NCI-H146 treated with DMSO at 0.1 percent for 48 hours (cell line): ENCODE measurements around the gene DDX49.
"Not testable (repeated sequence)": the region's sequence is repeated elsewhere in the genome, so short reads cannot be mapped to it uniquely, and the experiment has no call there.

Experiments
- DNase-seq: peaks from one replicate; lab custom pipeline; 2025; ENCODE audit not compliant: unreplicated experiment; lab: John Stamatoyannopoulos, UW

DDX49 gene

DNA sequence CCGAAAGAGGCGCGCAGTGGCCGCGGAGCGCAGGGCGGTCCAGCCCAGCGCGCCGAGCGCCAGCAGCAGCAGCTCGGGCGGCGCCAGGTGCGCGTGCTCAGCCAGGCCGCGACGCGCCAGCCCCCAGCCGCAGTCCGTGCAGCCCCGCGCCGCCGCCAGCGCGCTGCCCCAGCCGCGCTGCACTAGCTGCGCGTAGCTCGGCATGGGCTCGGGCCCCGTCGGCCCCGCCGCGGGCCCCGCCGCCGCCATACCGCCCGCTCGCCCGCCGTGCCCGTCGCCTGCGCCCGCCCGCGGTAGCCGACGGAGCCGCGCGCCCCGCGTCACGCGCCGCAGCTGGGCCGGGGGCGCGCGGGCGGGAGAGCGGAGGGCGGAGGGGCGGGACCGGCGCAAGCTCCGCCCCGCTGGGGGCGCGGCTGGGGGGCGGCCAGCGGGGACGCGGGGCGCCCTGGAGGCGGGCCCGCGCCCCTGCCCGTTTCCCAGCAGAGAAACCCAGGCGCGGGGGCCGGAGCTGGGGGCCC, 23.6 kb upstream of the DDX49 start, which contains the start of gene CERS1:
TSS of gene CERS1 (minus strand) at position 335 of the 518 bp plus-strand sequence. CDS start at position 249, 86 bp downstream.
- DNase-seq = peak; percentile 25

DNA sequence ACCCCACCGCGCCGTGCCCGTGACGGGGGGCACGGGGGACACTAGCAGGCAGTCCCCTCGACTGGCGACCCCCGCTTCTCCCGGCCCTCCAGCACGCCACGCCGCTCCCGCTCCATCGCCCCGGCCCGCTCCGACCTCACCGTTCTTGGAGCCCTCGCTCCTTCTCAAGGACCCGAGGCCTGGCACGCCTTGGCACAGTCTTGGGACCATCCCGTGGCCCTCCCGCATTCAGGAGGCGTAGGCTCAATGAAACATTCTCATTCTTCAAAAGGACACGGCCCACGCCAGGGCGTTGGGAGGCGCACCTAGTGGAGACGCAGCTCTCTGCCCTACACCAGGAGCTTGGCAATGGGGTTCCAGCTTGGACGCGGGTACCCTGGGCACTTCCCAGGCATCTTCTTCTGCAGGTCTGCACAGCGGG, 23.1 kb upstream of the DDX49 start:
- no peak for DNase-seq

DNA sequence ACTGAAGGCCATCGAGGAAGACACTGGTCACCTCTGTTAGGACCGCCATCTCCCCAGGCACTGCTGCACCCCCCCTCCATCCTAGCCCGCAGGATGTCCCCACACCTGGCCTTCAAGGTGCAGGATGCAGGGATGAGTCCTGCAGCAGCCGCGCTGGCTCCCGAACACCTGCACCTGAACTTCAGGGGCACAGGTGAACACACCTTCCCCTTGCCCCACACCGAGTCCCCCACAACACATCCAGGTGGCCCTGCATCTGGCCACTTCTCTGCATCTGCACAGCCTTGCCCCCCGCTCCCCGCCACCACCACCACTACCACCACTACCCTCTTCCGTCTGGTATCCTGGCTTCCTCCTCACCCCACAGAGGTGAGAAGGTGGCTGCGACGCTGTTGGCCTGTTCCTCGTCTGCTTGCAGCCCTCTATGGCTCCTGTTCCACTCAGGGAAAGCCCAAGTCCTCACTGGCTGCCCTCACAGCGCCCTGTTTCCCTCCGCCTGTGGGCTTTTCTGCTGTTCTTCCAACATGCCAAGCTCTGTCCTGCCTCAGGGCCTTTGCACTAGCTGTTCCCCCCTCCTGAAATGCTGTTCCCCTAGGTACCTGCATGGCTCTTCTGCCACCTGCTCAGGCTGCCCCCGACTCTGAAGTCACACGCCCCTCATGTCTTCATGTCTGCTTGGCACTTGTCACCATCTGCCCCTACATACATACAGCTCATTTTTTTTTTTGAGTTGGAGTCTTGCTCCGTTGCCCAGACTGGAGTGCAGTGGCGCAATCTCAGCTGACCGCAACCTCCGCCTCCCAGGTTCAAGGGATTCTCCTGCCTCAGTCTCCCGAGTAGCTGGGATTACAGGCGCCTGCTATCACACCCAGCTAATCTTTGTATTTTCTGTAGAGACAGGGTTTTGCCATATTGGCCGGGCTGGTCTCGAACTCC, 22.2 kb upstream of the DDX49 start:
- no peak for DNase-seq

DNA sequence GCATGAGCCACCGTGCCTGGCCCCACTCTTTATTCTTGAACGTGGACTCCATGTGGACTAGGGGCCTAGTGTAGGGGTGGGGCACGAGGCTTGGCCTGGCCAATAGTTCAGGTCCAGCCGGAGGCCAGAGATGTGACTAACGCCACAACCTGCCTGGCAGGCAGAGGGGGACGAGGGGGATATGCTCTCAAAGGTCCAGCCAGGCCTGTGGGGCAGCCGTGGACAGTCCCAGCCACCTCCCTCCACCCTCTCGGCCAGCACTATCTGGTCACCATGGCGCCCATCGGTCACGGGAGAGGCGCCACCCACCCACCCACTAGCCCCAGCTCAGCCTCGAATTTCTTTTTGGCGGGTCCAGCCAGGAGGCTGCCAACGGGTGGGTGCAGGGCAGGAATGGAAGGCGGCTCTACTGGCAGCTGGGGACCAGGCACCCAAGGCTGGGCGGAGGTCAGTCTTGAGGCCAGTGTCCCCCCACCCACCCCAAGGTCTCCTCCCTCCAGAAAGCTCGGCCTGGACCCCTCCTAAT, 21.4 kb upstream of the DDX49 start:
- DNase-seq = no peak

DNA sequence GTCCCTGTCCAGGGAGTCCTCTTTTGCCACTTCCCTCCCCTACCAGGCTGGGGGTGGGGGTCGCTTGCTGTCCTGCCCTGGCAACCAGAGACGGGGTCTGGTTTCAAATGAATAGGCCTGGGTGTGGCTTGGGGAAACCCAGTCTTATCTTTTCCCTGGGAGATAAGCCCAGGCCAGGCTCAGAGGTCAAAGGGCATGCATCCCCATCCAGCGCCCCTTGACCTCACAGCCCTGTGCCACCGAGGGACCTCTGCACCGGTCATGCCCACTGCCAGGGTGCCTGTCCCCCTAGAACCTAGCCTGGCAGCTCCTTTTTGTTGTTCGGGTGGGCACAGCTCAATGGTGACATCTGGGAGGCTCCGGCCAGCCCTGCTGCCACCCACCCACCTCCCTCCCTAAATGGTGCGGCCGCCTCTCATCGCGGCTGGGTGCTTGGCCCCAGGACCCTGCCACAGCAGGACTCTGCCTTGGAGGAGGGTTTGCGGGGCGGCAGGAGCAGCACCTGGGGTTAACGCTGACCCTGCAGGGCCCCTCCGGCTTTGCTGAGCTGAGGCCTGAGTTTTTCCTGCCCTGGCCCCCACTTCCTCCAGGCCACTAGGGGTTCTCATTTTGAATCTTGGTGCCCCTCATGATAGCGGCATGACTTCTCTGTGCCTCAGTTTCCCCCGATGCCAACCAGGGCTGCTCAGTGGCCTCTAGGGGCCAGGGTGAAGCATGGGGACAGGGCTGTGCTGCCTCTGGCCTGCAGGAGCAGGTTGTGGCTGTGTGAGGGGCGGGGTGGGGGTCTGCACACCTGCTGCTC, 20.7 kb upstream of the DDX49 start:
- DNase-seq = no peak

DNA sequence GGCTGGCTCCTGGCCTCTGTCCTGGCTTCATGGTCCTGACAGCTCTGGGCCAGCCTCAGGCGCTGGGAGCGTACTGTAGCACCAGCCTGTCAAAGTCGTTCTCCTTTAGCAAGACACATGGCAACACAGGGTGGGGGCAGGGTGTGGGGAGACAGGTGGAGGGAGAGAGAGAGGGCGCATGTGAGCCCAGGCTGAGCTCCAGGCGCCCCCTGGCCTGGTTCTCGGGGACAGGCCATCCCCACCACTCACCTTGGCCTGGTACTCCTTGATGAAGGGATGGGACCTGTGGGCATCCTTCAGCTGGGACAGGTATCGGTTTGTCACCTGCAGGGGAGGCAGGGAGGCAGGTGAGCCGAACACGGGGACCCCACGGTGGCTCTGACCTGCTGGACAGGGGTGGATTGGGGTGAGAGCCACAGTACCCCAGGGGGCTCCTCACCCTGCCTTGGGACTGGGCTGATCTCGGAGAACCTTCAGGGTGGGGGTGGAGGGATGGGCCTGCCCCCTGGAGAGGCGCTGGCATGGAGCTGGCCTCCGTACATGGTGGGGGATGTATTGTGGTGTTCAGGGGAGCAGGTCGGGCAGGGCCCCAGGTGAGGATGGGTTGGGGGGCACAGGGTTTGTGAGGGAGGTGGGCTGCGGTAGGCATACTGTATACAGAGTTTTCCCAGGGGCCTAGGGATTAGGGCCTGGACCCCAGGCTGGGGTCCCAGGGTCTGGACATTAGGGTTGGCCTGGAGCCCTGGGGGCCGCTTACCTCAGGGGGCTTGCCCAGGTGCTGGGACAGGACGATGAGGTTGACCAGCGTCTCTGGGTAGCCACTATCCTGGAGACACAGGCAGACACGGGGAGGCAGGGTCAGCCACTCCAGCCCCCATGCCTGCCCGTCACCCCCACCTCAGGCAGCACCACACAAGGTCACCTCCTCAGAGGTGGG, 19.6 kb upstream of the DDX49 start:
- no peak for DNase-seq

DNA sequence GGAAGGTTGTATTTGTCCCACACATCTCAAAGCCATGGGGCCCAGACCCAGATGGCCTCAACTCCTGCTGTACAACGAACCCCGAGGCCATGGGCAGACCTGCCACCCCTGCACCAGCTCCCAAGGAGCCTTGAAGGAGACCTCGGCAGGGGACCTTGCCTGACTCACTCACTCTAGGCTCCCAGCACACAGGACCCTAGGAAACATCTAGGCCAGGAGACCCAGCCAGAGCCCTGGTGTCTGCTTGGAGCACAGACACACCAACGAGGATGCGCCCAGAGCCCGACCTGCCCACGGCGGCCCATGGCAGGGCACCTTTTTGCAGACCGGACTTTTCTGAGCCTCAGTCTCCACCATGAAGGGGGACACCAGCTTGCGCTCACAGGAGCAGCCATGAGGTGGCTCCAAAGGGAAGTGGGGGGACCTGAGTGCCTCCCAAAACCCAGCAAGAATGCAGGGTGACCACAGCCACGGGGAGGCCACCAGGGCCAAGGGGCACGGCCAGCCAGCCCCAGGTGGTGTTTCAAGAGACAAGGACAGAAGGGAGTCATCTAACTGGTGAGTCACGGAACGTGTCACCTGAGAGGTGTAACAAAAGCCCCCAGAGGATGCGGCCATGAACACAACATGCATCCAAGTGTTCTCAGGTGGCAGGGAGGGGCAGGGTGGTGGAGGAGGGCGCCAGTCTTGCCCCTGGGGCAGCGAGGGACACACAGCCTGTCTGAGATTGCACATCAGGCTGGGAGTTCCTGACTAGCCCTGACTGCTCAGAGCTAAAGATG, 18.6 kb upstream of the DDX49 start:
- no peak for DNase-seq

DNA sequence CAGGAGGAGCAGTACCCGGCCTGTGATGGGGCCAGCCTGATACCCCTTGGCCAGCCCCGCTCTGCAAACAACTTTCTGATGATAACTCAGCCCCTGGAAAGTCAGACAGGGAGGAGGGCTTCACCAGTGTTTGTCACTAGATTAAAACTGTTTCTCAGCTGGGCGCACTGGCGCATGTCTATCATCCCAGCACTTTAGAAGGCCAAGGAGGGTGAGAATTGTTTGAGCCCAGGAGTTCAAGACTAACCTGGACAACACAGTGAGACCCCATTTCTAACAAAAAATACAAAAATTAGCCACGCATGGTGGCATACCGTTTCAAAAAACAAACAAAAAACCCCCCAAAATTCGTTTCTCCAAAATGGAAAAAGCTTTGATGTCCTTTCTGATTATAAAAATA, 18.0 kb upstream of the DDX49 start:
- DNase-seq = no peak

DNA sequence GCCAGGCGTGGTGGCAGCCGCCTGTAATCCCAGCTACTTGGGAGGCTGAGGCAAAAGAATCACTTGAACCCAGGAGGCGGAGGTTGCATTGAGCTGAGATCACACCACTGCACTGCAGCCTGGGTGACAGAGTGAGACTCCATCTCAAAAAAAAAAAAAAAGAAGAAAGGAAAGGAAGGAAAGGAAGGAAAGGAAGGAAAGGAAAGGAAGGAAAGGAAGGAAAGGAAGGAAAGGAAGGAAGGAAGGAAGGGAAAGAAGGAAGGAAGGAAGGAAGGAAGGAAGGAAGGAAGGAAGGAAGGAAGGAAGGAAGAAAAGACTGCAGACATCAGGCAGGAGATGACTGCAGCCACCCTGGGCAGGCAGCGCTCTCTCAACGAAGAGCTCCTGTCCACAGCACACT, 17.0 kb upstream of the DDX49 start:
- not testable (repeated sequence) for DNase-seq

DNA sequence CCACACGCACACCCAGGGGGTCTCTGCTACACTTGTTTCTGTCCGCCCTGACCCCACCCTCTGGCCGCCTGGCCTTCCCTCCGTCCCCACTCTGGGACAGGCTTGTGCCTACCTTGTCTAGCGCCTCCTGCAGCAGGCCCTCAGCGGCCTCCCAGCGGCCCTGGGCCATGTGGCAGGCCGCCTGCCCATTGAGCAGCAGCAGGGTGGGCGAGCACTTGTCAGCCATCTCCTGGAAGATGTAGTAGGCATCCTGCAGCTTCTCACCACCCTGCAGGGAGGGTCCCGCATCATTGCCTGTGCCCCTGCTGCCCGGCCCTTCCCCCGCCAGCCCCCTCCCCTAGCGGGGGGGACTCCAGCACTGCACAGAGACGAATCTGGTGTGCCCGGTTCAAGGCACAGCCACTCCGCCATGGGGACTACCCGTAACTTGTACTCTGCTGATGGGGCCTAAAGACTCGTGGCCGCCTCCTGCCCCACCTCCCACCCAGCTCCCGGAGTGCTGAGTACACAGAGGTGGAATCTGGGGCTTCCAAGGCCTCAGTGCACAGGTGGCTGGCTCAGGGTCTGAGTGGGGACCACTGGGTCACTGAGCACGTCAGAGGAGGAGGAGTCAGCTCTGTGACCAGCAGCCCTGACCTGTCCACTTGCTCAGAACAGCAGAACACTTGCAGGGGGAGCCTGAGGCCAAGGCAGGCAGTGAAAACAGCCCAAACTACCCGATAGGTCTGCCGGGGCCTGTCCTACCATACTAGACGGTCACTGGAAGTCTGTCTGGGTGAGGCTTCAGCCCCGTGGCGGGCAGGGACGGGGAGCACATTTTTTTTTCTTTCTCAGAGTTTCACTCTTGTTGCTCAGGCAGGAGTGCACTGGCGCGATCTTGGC, 16.1 kb upstream of the DDX49 start:
- no peak for DNase-seq

DNA sequence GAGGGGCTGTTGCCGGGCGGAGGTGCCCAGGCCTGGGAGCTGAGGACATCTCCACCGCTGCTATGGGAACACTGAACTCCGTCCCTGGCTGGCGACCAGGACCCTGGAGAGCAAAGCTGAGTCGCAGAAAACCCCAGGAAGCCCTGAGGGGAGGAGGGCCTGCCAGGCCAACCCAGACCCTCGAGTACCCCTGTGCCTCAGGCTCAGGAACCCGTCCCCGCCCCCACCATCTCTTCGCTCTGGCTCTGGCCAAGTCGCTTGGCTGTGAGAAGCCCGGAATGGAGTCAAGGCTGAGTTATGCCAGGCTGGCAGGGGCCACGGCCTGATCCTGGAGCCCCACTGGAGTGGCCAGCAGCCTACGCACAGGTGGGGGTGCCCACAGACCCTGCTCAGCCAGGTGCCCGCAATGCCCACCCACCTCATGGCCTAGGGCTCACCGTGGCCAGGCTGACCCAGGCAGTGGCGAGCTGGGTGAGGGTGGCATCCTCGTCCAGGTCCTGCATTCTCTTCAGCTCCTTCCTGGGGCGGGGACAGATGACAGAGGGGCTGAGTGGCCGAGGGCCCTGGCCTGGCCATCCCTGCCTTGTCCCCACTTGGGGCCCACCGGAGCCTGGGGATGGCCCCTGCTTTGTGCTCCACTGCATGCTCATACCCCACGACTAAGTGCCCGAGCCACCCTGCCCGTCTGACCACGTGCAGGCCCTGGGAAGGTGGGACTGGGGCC, 15.0 kb upstream of the DDX49 start:
- DNase-seq = no peak

DNA sequence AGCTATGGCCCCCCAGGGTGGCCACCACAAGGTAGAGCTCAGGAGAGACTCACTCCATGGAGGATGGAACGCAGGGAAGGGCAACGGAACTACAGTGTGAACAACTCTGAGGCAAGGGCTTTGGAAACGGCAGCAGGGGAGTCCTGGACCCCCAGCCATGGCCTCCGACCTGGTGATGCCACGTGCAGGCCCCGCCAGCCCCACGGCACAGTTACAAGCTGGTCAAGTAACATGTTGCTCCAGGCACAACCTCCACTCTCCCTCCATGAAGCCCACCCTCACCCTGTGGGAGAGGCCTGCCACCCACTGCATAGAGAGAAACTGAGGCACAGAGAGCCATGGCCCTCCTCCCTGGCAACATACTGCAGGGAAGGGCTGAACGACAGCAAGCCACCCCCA, 14.5 kb upstream of the DDX49 start:
- DNase-seq = no peak

DNA sequence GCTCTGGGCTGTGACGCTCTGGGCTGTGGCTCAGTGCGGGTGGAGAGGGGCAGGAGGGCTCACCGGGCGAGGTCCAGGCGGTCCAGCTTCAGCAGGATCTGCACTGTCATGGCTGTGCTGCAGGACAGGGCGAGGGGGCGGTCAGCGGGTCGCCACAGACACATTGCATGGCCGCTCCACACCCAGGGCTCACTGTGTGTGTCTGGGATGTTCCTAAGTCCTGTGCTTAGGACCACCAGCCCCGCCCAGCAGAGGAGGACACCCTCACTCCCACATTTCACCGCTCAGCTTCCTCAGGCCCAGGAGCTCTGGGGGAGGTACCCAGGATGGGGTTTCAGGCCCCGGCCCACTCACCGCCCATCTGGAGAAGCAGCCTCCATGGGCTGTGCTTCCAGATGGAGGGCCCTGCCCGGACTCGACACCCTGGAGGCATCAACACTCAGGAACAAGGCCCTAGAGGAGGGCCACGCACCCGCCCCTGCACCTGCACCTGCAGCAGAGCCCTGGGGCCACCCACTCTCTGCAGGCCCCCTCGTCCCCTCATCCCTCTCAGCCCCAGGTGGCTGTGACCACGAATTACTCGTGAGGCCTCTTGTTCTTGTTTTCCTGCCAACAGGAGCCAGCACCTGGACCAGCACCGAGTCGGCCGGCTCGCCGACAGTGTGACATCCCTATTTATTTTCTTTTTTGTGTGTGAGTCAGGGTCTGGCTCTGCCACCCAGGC, 13.8 kb upstream of the DDX49 start:
- no peak for DNase-seq

DNA sequence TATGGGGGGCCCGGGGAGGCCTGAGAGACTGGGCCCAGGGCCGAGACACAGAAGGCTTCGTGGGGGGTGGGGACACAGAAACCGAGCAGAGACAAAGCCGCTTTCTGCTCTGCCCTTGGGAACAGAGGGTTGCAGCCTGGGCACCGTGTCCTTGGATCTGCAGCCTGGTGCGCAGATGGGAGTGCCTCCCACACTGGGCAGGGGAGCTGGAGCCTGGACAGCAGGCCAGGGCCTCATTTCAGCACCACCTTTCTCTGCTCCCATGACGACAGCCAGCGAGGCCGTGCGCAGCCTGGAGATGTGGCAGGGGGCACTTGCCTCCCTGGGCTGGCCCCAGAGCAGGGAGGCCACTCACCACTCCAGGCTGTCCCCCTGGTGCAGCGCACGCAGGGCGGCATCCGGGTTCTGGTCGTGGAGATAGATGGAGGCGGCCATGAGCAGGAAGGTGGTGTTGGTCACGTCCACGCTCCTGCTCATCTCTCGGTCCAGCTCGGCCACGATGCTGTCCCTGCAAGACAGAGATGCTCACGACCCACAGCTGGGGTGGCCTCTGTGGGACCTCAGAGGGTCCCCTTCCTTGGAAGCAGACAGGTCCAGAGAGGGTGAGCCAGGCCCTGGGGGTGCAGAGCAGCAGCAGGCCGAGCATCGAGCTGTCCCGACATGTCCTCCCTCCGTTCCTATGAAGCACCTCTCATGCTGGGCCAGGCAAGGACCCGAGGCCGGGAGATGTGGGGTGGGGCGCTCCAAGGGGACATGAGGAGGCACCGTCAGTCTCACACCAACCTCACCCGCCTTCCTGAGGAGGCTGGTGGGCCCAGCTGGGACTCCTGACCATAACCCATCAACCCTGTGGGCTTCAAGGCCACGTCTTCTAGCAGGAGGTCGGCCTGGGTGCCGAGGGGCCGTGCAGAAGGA, 12.7 kb upstream of the DDX49 start:
- no peak for DNase-seq

DNA sequence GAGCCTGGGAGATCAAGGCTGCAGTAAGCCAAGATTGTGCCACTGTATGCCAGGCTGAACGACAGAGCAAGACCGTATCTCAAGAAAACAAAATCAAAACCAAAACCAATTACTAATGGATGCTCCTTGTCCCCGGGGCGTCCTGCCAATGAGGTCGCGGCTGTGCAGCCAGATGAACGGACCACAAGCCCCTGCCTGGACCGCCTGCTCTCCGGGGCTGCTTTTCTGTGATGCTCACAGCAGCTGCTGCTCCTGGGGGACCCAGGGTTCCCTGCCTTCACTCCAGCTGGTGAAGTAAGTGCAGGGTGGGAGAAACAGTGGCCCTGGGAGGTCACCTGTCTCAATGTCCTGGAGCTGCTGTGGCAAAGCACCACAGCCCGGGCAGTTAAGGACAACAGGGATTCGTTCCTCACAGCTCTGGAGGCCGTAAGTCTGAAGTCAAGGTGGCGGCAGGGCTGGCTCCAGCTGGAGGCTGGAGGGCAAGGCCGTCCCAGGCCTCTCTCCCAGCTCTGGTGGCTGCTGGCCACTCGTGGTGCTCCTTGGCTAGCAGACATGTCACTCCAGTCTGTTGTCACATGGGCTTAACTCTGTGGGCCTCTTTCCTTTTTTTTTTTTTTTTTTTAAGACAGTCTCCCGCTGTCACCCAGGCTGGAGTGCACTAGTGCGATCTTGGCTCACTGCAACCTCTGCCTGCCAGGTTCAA, 10.4 kb upstream of the DDX49 start:
- DNase-seq = no peak

DNA sequence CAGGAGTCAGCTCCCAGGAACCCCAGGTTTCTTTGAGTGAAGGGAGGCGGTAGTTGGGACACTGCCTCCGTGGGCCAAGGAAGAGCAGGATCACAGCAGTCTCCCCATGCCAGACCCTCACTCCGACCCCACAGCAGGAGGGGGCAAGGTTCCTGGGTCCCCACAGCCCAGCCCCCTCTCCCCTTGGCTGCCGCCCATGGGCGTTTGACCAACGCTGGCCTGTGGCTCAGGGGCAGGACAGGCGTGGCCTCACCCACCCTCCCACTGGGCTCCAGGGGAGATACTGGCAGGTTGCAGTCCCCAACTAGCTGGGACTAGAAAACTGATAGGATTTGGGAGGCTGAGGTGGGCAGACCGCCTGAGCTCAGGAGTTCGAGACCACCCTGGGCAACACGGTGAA, 9.5 kb upstream of the DDX49 start:
- DNase-seq = no peak
